Lower lobe of right lung (tissue), 2 donors: ENCODE results near the gene FLT1. TPM values are rescaled to one million over a fixed set of nuclear protein-coding genes. Genes with fewer than 3 reads are reported as not detected.

Source experiments
- ATAC-seq, 2 donors: fragments of 200-7000 bp; cut with Tn5 transposase; one replicate each; pipeline ENCODE4 v1.9.1; 2020 to 2022; ENCODE audit warnings: mild to moderate bottlenecking in 2 of 2, moderate library complexity in 2 of 2
- DNase-seq: peaks from one replicate; pipeline ENCODE4 v3.0.0-alpha.2; 2020
- H3K27ac ChIP-seq: fragments of 200-600 bp; one replicate; pipeline ENCODE4 v1.8.0; 2022
- H3K27me3 ChIP-seq: fragments of 200-600 bp; one replicate; pipeline ENCODE4 v1.8.0; 2022; ENCODE audit warnings: low read depth
- H3K36me3 ChIP-seq: fragments of 200-600 bp; one replicate; pipeline ENCODE4 v1.8.0; 2022; ENCODE audit warnings: mild to moderate bottlenecking
- H3K4me1 ChIP-seq: fragments of 200-600 bp; one replicate; pipeline ENCODE4 v1.8.0; 2022
- H3K4me3 ChIP-seq: fragments of 200-600 bp; one replicate; pipeline ENCODE4 v1.8.0; 2022; ENCODE audit warnings: mild to moderate bottlenecking
- H3K9me3 ChIP-seq: fragments of 200-600 bp; one replicate; pipeline ENCODE4 v1.8.0; 2022
- CTCF ChIP-seq: fragments of 200-600 bp; IDR thresholded peaks from one replicate; pipeline ENCODE4 v1.8.0; 2022; ENCODE audit warnings: antibody characterized with exemption, mild to moderate bottlenecking
- intact Hi-C: fragments of 100-400 bp; cut with DNase I; formaldehyde crosslinking; loops from one replicate; pipeline ENCODE4 v1.11.0; 2022
- total RNA-seq: library from RNA; stranded (reverse); fragmentation: NEBNext Ultra II Directional; extraction: Animal tissue kit (Norgen Biotek cat#: 25700); gene quantifications from one replicate; pipeline ENCODE4 v1.2.1, GENCODE V29; 2021
- donor health status: DM: no; HTN: yes; CAD: no; lungs with severe emphysema.

FLT1 gene
- total RNA-seq, 1 donor from 2014 or later, result 41.9 TPM

- Histone ChIP-seq H3K27ac (no peak overlapping the region), H3K36me3 (no peaks in the 10 kb centered on the region), H3K4me3 (no peak overlapping the region), H3K9me3 (no peaks in the 10 kb centered on the region), H3K4me1 (peaks cover 17% of the 10 kb centered on the region), H3K27me3 (no peaks in the 10 kb centered on the region)
- no peak for TF ChIP-seq CTCF
- intact Hi-C loops, result no loop called here
- DNase-seq (no peak), ATAC-seq (peak in 1 of 2 donors; percentile 36)
These were observed 102.5 kb downstream of the FLT1 start for GRCh38 chr13:28392428-28392827.

GRCh38 chr13:28387740-28388501 lies 107.0 kb downstream of the FLT1 start:
- DNase-seq (no peak), ATAC-seq (no peak)
- no peak overlapping the region for H3K27ac ChIP-seq
- H3K9me3 ChIP-seq, result no peaks in the 10 kb centered on the region
- no peak overlapping the region for H3K4me3 ChIP-seq
- H3K4me1 ChIP-seq, result peaks cover 10% of the 10 kb centered on the region
- intact Hi-C loops, result no loop called here
- no peaks in the 10 kb centered on the region for H3K27me3 ChIP-seq
- TF ChIP-seq CTCF, result no peak
- no peaks in the 10 kb centered on the region for H3K36me3 ChIP-seq

- no peak for DNase-seq
- H3K4me1 ChIP-seq, result no peaks in the 10 kb centered on the region
- no peak overlapping the region for H3K27ac ChIP-seq
- no peaks in the 10 kb centered on the region for H3K27me3 ChIP-seq
- H3K4me3 ChIP-seq, result no peak overlapping the region
- no peaks in the 10 kb centered on the region for H3K36me3 ChIP-seq
- no peak for TF ChIP-seq CTCF
- no peak for ATAC-seq
- no peaks in the 10 kb centered on the region for H3K9me3 ChIP-seq
- intact Hi-C loops, result no loop called here
These were observed 109.6 kb downstream of the FLT1 start for GRCh38 chr13:28385362-28385761.

GRCh38 chr13:28384789-28385188 lies 110.1 kb downstream of the FLT1 start:
- H3K27me3 ChIP-seq, result no peaks in the 10 kb centered on the region
- no peaks in the 10 kb centered on the region for H3K9me3 ChIP-seq
- intact Hi-C loops, result no loop called here
- no peak for TF ChIP-seq CTCF
- ATAC-seq (no peak), DNase-seq (no peak)
- H3K27ac ChIP-seq, result no peak overlapping the region
- no peak overlapping the region for H3K4me3 ChIP-seq
- peaks cover 5% of the 10 kb centered on the region for H3K4me1 ChIP-seq
- no peaks in the 10 kb centered on the region for H3K36me3 ChIP-seq

- H3K4me3 ChIP-seq, result no peak overlapping the region
- H3K9me3 ChIP-seq, result no peaks in the 10 kb centered on the region
- no peaks in the 10 kb centered on the region for H3K27me3 ChIP-seq
- H3K27ac ChIP-seq, result no peak overlapping the region
- DNase-seq (no peak), ATAC-seq (no peak)
- peaks cover 19% of the 10 kb centered on the region for H3K4me1 ChIP-seq
- no peaks in the 10 kb centered on the region for H3K36me3 ChIP-seq
- no peak for TF ChIP-seq CTCF
- intact Hi-C loops, result no loop called here
These were observed 114.6 kb downstream of the FLT1 start for GRCh38 chr13:28380319-28380718.
